GM23338 (cell line): ENCODE results near the gene TXNL4B.

Experiments used
- CTCF ChIP-seq, 2 experiments: fragments of 200-600 bp in 1 of 2; sonication (generic) in 1 of 2; conservative IDR thresholded peaks; 2 replicates each; pipeline versions ENCODE4 v1.5.1 to v1.6.1; 2016 to 2017; ENCODE audit warnings: antibody characterized with exemption in 2 of 2, low read depth in 2 of 2, mild to moderate bottlenecking in 2 of 2, moderate library complexity in 1 of 2
- EZH2 ChIP-seq: fragments of 200-600 bp; sonication (generic); IDR thresholded peaks from one replicate; pipeline ENCODE4 v1.8.0; 2017; ENCODE audit warnings: antibody characterized with exemption, mild to moderate bottlenecking, low read depth; ENCODE audit not compliant: unreplicated experiment
- POLR2AphosphoS5 ChIP-seq: IDR thresholded peaks from 2 replicates; pipeline ENCODE4 v1.6.1; 2016; ENCODE audit warnings: antibody characterized with exemption, low read depth
- REST ChIP-seq: IDR thresholded peaks from one replicate; pipeline ENCODE4 v1.6.1; 2018; ENCODE audit warnings: antibody characterized with exemption; ENCODE audit not compliant: unreplicated experiment
- ZNF462 ChIP-seq: fragments of 250-450 bp; sonication (Bioruptor Pico); IDR thresholded peaks from 2 replicates; pipeline ENCODE4 v1.5.0; 2020; ENCODE audit warnings: mild to moderate bottlenecking, moderate library complexity

DNA sequence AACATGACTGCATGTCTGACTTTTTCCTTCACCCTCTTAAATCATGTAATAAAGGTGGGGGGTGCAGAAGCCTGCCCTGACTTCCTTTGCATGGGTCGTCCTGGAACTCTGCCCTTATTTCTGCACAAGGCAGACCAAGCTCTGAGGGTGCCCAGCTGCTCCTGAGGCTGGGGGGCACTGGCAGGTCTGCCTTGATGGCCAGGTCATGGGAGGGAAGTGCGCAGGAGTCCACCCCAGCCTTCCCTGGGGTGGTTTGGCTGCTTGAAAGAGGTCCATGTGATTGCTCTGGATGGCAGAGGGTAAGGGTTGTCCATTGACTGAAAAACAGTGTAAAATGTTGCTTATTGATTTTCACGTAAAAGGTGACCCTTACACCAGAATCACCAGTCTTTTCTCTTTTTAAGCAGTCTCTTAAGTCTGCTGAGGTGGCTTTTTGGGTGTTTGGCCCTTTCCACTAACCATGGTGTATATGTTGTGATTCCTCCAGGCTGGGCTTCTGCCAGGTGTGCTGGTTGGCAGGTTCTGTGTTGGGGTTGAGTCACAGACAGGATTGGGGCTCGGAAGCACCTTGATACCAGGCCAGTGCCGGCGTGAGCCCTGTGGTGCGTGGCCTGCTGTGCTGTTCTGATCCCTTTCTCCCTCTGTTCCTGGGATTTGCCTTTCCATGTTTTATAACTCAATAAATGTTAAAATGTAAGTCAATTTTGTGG, 19.6 kb upstream of the TXNL4B start:
- TF ChIP-seq CTCF (conservative IDR thresholded peaks at IDR 0.05; ENCODE audit: low read depth in 2 of 2) (no peak), REST (no peak), POLR2AphosphoS5 (no peak), EZH2 (no peak), ZNF462 (CRISPR knock-in tag) (no peak)
